Mesothelial cell of epicardium (in vitro differentiated cells): ENCODE measurements around the gene PSD4. TPM values are rescaled to one million over a fixed set of nuclear protein-coding genes. Genes with fewer than 3 reads are reported as not detected.
A peak's percentile ranks its signal among the peaks of the same experiment; 100 is the strongest.

Experiments
- DNase-seq, 2 experiments: peaks; one replicate each; pipeline ENCODE4 v3.0.0; 2021; ENCODE audit warnings: low spot score in 2 of 2; ENCODE audit not compliant: unreplicated experiment in 2 of 2
- H3K27ac Mint-ChIP-seq: 2 replicates; pipeline ENCODE4 v1.8.0; 2021; ENCODE audit warnings: mixed read lengths
- H3K27me3 Mint-ChIP-seq: 2 replicates; pipeline ENCODE4 v1.8.0; 2021; ENCODE audit warnings: low read depth, mixed read lengths
- H3K36me3 Mint-ChIP-seq: 2 replicates; pipeline ENCODE4 v1.8.0; 2021; ENCODE audit warnings: mixed read lengths
- H3K4me1 Mint-ChIP-seq: 2 replicates; pipeline ENCODE4 v1.8.0; 2021; ENCODE audit warnings: mixed read lengths
- H3K4me3 Mint-ChIP-seq: 2 replicates; pipeline ENCODE4 v1.8.0; 2021; ENCODE audit warnings: mild to moderate bottlenecking, moderate library complexity, mixed read lengths
- H3K9me3 Mint-ChIP-seq: 2 replicates; pipeline ENCODE4 v1.8.0; 2021; ENCODE audit warnings: mixed read lengths
- CTCF ChIP-seq: fragments of 200-600 bp; sonication (generic); IDR thresholded peaks from one replicate; pipeline ENCODE4 v1.5.0; 2021; ENCODE audit warnings: antibody characterized with exemption; ENCODE audit not compliant: unreplicated experiment
- total RNA-seq: library from RNA; stranded (reverse); gene quantifications from 3 replicates; pipeline ENCODE4 v1.2.1, GENCODE V29; 2021

Gene PSD4
- total RNA-seq, 1 donor from 2014 or later, result 20.1 TPM

- no peak for TF ChIP-seq CTCF
- H3K4me3 Mint-ChIP-seq, result no peak overlapping the region
- H3K9me3 Mint-ChIP-seq, result no peaks in the 10 kb centered on the region
- no peak for DNase-seq
- H3K36me3 Mint-ChIP-seq, result no peaks in the 10 kb centered on the region
- no peak overlapping the region for H3K27ac Mint-ChIP-seq
- peaks cover 7% of the 10 kb centered on the region for H3K27me3 Mint-ChIP-seq
- peaks cover 8% of the 10 kb centered on the region for H3K4me1 Mint-ChIP-seq
Observed at GRCh38 chr2:113133704-113134598, 39.8 kb upstream of the PSD4 start.

GRCh38 chr2:113134717-113135116 lies 39.1 kb upstream of the PSD4 start:
- Mint-ChIP-seq H3K9me3 (no peaks in the 10 kb centered on the region), H3K27me3 (peaks cover 7% of the 10 kb centered on the region), H3K4me1 (peaks cover 10% of the 10 kb centered on the region), H3K4me3 (no peak overlapping the region), H3K36me3 (no peaks in the 10 kb centered on the region), H3K27ac (no peak overlapping the region)
- DNase-seq, result no peak
- no peak for TF ChIP-seq CTCF

- no peak overlapping the region for H3K27ac Mint-ChIP-seq
- H3K9me3 Mint-ChIP-seq, result no peaks in the 10 kb centered on the region
- no peak overlapping the region for H3K4me3 Mint-ChIP-seq
- H3K36me3 Mint-ChIP-seq, result no peaks in the 10 kb centered on the region
- TF ChIP-seq CTCF, result no peak
- peaks cover 10% of the 10 kb centered on the region for H3K4me1 Mint-ChIP-seq
- no peak for DNase-seq
- H3K27me3 Mint-ChIP-seq, result peaks cover 7% of the 10 kb centered on the region
Observed at GRCh38 chr2:113135317-113135716, 38.5 kb upstream of the PSD4 start.

DNA sequence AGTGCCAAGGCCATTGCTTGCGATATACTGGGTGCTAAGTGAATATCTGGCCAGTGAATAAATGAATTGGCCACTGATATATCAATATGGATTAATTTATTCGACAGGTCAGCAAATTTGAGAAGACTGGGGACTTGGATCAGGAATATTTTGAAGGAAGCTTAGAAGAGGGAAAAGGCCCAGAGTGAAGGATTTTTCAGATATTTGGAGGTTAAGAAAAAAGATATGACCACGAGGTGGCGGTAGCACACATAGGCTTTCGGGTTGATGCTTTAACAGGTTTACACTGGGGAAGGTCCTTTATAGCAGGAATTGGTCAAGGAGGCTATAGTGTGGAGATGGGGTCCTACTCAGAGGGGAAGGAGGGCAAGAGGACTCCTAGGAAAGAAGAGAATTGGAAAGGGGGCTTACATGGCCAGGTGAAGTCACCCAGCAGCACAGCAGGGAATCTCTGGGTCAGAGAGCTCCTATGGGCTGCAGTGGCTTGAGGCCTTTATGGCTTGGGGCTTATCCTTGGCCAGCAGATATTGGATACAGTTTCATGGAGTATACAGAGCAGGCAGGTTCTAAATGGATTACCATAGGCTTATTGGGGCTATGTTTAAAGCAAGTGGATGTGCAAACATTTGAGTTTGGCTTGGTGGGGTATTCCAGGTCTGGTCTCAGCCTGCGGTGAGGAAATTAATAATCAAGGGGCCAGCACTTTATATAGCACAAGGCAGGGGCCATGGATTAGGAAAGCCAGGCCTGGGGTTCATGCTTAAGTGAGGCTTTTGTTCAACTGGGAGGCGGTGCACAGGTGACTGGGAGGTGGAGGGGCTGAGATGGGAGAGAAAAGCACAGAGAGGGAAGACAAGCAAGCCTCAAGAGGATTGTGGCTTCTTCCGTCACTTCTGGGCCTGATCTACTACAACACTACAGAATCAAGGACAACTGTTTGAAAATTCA lies 36.7 kb upstream of the PSD4 start:
- no peak for DNase-seq
- Mint-ChIP-seq H3K9me3 (no peaks in the 10 kb centered on the region), H3K27ac (no peak overlapping the region), H3K4me1 (peaks cover 10% of the 10 kb centered on the region), H3K4me3 (no peak overlapping the region), H3K36me3 (no peaks in the 10 kb centered on the region), H3K27me3 (peaks cover 2% of the 10 kb centered on the region)
- TF ChIP-seq CTCF, result peak; percentile 74

GRCh38 chr2:113137827-113138226 lies 35.9 kb upstream of the PSD4 start:
- Mint-ChIP-seq H3K27me3 (peaks cover 2% of the 10 kb centered on the region), H3K27ac (no peak overlapping the region), H3K4me3 (no peak overlapping the region), H3K9me3 (no peaks in the 10 kb centered on the region), H3K4me1 (peaks cover 10% of the 10 kb centered on the region), H3K36me3 (no peaks in the 10 kb centered on the region)
- DNase-seq, result no peak
- TF ChIP-seq CTCF, result no peak
